C1 segment of cervical spinal cord (tissue), 14 donors: ENCODE measurements around the gene ATF1.
"Not testable (repeated sequence)": the region's sequence is repeated elsewhere in the genome, so short reads cannot be mapped to it uniquely, and the experiment has no call there.

ENCODE experiments used
- DNase-seq, 14 donors: peaks; one replicate each; lab custom pipeline; 2025; lab: John Stamatoyannopoulos, UW

The ATF1 gene

DNA sequence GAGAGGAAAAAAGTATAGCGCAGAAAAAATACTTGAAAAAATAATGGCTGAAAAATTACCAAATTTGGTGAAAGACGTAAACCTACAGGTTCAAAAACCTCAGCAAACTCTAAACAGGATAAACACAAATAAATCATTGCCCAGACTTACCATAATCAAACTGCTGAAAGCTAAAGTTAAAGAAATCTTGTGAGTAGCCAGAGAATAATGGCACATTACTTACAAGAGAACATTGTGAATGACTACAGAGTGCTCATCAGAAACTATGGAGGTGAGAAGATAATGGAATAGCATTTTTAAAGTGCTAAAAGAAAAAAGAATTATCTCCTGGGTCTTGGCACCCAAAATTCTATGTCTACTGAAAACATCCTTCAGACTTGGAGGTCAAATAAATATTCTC lies 36.0 kb downstream of the ATF1 start:
- DNase-seq: no peak

GRCh38 chr12:50803230-50803875 lies 39.5 kb downstream of the ATF1 start:
- DNase-seq: no peak

DNA sequence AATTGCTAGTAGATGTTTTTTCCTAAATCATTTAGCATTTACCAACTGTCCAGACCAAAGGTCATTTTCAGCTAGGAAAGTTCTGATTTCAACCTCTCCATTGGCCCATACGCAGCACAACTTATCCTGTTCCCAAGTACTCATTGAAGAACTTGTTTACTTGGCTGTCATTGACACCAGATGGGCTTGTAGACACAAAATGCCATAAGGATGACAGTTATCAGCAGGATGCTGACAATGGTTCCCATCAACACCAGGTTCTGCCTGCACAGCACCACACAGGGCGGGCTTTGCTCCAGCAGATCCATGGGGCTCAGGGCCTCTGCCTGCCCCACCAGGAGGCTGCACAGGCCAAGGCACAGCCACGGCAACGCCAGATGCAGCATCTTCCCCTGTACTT lies 42.3 kb downstream of the ATF1 start:
- DNase-seq: peak in 1 of 14 donors; percentile 88

GRCh38 chr12:50809131-50809530 lies 45.2 kb downstream of the ATF1 start:
- not testable (repeated sequence) for DNase-seq

GRCh38 chr12:50814921-50815320 lies 51.0 kb downstream of the ATF1 start:
- DNase-seq: not testable (repeated sequence)

GRCh38 chr12:50820177-50820576 lies 56.3 kb downstream of the ATF1 start:
- no peak for DNase-seq

DNA sequence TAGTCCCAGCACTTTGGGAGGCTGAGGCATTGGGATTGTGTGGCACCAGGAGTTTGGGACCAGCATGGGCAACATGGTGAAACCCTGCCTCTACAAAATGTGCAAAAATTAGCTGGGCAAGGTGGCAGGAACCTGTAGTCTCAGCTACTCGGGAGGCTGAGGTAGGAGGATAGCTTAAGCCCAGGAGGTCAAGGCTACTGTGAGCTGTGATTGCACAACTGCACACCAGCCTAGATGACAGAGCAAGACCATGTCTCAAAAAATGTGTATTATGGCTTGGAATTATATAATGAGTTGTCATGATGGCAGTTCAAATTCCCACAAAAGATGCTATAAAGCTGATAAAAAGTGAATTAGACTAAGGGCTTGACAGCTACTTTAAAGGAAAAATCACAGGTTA lies 58.2 kb downstream of the ATF1 start:
- DNase-seq: no peak

DNA sequence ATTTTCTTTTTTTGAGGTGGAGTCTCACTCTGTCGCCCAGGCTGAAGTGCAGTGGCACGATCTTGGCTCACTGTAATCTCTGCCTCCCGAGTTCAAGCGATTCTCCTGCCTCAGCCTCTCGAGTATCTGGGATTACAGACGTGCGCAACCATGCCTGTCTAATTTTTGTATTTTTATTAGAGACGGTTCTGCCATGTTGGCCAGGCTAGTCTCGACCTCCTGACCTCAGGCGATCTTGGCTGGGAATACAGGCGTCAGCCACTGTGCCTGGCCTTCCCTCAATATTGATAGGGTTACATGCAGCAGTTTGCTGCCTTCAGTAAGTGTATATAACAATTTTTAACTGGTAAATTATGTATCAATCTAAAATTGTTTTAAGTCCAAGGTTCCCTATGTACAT lies 59.8 kb downstream of the ATF1 start:
- DNase-seq: not testable (repeated sequence)

DNA sequence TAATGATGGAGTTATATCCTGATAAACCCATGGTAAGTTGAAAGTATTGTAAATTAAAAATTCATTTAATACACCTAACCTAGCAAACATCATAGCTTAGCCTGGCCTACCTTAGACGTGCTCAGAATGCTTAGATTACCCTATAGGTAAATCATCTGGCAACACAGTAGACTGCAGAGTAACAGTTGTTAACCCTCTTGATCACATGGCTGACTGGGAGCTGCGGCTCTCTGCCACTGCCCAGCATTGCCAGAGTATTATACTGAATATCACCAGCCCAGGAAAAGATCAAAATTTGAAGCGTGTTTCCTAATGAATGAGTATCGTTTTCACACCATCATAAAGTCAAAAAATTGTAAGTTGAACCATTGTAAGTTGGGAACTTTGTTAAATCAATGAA lies 61.0 kb downstream of the ATF1 start:
- no peak for DNase-seq

- peak in 2 of 14 donors; percentile 9 to 14 for DNase-seq
These were observed 61.5 kb downstream of the ATF1 start for GRCh38 chr12:50825372-50825838.

GRCh38 chr12:50828121-50828520 lies 64.2 kb downstream of the ATF1 start:
- no peak for DNase-seq

GRCh38 chr12:50828886-50829285 lies 65.0 kb downstream of the ATF1 start:
- peak in 6 of 14 donors; percentile 8 to 27 (median 15) for DNase-seq

DNA sequence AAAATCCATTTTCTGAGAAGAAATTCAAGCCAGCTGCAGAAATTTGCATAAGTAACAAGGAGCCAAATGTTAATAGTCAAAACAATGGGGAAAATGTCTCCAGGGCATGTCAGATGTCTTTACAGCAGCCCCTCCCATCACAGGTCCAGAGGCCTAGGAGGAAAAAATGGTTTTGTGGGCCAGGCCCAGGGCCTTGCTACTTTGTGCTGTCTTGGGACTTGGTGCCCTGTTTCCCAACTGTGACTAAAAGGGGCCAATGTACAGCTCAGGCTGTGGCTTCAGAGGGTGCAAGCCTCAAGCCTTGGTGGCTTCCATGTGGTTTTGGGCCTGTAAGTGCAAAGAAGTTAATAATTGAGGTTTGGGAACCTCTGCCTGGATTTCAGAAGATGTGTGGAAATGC lies 69.9 kb downstream of the ATF1 start:
- not testable (repeated sequence) for DNase-seq

- no peak for DNase-seq
These were observed 75.1 kb downstream of the ATF1 start for GRCh38 chr12:50839042-50839441.

- no peak for DNase-seq
These were observed 77.0 kb downstream of the ATF1 start for GRCh38 chr12:50840809-50841487.

- DNase-seq: no peak
These were observed 78.0 kb downstream of the ATF1 start for GRCh38 chr12:50841716-50842531.

DNA sequence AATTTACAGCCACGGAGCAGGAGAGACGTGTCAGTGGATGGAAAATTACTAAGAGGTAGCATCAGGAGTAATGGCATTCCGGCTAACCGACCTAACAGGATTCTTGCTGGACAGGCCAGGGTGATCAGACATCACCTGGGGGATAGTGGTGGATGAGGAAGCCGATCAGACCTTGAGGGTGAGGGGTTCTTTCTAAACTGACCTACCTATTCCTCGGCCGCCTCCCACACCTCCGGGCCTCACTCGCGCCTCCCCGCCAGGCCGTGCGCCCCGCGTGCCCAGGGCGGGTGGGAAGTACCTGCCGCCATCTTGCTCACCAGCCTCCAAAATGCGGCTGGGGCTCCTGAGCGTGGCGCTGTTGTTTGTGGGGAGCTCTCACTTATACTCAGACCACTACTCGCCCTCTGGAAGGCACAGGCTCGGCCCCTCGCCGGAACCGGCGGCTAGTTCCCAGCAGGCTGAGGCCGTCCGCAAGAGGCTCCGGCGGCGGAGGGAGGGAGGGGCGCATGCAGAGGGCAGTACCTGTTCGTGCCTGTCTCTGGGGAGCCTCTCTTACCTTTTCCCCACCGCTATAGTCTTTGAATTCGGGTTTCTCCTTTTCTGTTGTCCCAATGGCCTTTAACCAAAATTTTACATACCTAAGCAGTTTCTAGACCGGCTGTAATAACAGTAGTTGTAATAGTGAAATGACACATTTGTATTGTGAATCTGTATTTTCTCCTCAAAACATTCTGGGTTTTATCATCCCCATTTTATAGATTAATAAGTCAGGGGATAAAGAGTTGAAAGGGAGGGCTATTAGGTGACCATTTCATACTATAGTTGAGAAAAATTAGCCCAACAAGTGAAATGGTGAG lies 79.0 kb downstream of the ATF1 start, which contains the start of gene TMPRSS12:
Gene TMPRSS12, plus strand, starts transcription at position 290 of the 857 bp plus-strand sequence. Its CDS starts 39 bp downstream, at position 329.
- DNase-seq: peak in 4 of 14 donors; percentile 2 to 10 (median 4)

DNA sequence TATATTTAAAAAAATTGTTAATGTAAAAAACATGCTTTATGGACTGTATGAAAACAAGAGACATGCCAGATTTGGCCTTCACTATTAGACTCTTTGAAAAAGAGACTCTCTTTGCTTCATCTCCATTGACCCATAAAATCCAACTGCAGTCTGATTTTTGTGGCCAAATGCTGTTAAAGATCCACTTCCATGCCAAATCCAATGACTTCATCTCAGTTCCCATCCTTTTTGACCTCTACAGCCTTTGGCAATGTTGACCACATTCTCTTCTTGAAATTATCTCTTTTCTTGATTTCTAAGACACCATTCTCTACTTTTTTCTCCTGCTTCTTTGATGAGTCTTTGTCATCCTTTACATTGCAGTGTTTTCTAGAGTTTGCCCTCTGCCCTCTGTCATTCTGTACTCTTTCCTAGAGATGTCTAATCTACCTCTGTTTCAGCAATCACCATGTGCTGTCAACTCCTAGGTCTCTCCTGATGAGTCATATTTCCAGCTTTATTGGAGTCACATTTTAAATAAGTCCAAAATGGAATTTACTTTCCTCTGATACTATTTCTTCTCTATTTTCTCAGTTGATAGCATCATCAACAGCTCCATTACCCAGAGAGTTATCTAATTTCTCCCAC lies 81.2 kb downstream of the ATF1 start:
- DNase-seq: no peak

DNA sequence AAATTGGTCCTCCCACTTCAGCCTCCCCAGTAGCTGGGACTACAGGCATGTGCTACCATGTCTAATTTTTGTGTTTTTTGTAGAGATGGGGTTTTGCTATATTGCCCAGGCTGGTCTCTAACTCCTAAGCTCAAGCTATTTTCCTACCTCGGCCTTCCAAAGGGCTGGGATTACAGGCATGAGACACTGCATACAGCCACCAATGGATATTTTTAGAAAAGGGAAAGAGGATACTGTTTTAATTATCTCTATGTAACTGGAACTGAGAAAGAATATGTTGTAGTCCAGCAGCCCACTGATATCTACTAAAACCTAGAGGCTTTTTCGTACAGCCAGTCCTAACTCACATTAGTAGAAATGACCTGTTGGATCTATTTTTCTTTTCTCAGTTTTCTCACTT lies 85.1 kb downstream of the ATF1 start:
- DNase-seq: no peak

DNA sequence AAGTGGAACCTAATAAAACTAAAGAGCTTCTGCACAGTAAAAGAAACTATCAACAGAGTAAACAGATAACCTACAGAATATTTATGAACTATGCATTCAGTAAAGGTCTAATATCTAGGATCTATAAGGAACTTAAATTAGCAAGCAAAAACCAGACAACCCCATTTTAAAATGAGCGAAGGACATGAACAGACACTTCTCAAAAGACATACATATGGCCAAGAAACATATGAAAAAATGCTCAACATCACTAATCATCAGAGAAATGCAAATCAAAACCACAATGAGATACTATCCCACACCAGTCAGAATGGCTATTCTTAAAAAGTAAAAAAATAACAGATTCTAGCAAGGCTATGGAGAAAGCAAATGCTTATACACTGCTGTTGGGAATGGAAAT lies 91.3 kb downstream of the ATF1 start:
- not testable (repeated sequence) for DNase-seq

DNA sequence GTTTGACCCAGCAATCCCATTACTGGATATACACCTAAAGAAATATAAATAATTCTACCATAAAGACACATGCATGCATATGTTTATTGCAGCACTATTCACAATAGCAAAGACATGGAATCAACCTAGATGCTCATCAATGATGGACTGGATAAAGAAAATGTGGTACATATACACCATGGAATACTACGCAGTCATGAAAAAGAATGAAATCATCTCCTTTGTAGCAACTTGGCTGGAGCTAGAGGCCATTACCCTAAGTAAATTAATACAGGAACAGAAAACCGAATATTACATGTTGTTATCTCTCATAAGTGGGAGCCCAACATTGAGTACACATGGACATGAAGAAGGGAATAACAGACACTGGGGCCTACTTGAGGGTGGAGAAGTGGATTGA lies 91.8 kb downstream of the ATF1 start:
- DNase-seq: not testable (repeated sequence)
